PFSK-1 (cell line): Measurements from ENCODE around the gene EOLA1.

Experiments
- POLR2AphosphoS5 ChIP-seq: IDR thresholded peaks from 2 replicates; pipeline ENCODE4 v1.6.1; 2012; ENCODE audit warnings: low read depth, mild to moderate bottlenecking, control low read depth, low read length, moderate library complexity
- SIN3A ChIP-seq: IDR thresholded peaks from 2 replicates; pipeline ENCODE4 v1.6.1; 2012; ENCODE audit warnings: mild to moderate bottlenecking, low read length, moderate library complexity, borderline replicate concordance; ENCODE audit not compliant: insufficient read depth

GRCh38 chrX:149493567-149494562, 46.9 kb upstream of the EOLA1 start:
- TF ChIP-seq SIN3A (no peak), POLR2AphosphoS5 (no peak)
